Measurements from ENCODE around the gene GCNT2. TPM values are rescaled to one million over a fixed set of nuclear protein-coding genes. Genes with fewer than 3 reads are reported as not detected.
"Not testable (repeated sequence)": the region's sequence is repeated elsewhere in the genome, so short reads cannot be mapped to it uniquely, and the experiment has no call there.

The GCNT2 gene
- total RNA-seq, 1 experiment from 2014 or later: 0.63 TPM

DNA sequence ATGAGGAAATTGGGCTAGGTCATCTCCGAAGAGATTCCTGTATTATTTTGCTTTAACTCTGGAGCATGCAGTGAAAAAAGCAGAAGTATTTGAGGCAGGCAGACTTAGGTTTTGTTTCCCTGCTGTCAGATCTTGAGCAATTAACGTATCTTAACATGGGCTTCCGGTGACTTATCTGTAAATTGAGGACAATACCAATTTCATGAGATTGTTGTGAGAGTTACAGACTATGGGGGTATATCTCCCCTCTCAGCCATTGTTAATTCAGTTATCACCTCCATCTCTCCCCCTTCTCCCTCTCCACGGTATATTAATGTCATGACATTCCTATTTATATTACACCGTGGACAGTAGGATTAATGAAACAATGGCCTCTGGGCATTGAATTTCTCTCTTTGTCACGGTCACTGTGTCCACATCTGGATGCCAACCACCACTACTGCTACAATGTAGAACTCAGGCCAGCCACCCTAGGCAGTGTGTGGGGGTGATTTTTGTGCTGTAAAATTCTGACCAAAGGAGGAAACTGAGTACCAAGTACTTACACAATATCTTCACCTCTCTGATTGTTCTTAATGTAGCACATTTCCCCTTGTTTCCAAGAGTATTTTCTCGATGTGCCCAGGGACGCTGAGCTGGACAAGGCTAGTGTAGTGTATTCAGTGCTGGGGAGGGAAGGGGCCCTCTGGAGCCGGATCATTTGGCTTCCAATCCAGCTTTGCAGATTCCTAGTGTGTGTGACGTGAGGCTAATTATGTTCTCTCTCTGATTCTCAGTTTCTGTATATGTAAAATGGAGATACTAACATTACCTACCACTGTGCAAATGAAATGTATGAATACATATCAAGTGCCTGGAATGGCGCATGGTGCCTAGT, 77.2 kb downstream of the GCNT2 start:
- Mint-ChIP-seq H3K9me3 (ENCODE audit: unreplicated experiment) (no peaks in the 10 kb centered on the region), H3K4me3 (ENCODE audit: unreplicated experiment) (no peak overlapping the region), H3K36me3 (ENCODE audit: insufficient read depth, unreplicated experiment) (no peaks in the 10 kb centered on the region), H3K27ac (ENCODE audit: low read depth, unreplicated experiment) (no peak overlapping the region), H3K27me3 (ENCODE audit: insufficient read depth, unreplicated experiment) (no peaks in the 10 kb centered on the region), H3K4me1 (ENCODE audit: insufficient read depth, unreplicated experiment) (no peaks in the 10 kb centered on the region)
- intact Hi-C loops (cut with micrococcal nuclease): no loop called here
- POLR2A ChIA-PET: no interaction called here
- no peak for DNase-seq (ENCODE audit: unreplicated experiment)
- no TSS peak for BruUV-seq (replicated peaks)
- TF ChIP-seq, protein P1, sequence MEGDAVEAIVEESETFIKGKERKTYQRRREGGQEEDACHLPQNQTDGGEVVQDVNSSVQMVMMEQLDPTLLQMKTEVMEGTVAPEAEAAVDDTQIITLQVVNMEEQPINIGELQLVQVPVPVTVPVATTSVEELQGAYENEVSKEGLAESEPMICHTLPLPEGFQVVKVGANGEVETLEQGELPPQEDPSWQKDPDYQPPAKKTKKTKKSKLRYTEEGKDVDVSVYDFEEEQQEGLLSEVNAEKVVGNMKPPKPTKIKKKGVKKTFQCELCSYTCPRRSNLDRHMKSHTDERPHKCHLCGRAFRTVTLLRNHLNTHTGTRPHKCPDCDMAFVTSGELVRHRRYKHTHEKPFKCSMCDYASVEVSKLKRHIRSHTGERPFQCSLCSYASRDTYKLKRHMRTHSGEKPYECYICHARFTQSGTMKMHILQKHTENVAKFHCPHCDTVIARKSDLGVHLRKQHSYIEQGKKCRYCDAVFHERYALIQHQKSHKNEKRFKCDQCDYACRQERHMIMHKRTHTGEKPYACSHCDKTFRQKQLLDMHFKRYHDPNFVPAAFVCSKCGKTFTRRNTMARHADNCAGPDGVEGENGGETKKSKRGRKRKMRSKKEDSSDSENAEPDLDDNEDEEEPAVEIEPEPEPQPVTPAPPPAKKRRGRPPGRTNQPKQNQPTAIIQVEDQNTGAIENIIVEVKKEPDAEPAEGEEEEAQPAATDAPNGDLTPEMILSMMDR (IDR thresholded peaks at IDR 0.05; ENCODE audit: unreplicated experiment): no peak
- CTCF ChIA-PET: interaction anchor here (0.7 kb wide), 1 partner anchor 46 kb away, joined by 3 read pairs; no protein-coding TSS in a partner anchor

DNA sequence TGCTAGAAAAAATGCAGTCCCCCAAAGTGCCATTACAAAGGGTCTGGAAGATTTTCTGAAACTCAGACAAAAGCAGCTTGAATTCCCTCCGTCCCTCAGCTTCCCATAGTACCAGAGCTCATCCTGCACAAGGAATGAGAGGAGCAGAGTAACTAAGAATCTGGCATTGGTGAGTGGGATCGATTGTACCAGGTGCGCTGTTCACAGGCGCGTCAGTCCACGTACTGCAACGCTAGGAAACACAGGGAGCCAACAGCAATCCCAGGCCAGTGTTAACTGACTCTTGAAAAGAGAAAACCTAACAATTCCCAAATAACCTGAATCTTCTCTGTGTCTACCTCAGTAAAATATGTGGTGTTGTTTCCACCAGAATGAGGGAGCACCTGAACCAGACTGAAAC, 77.9 kb downstream of the GCNT2 start:
- no peaks in the 10 kb centered on the region for H3K27me3 Mint-ChIP-seq (ENCODE audit: insufficient read depth, unreplicated experiment)
- no peaks in the 10 kb centered on the region for H3K36me3 Mint-ChIP-seq (ENCODE audit: insufficient read depth, unreplicated experiment)
- CTCF ChIA-PET: interaction anchor here (0.7 kb wide), 1 partner anchor 46 kb away, joined by 3 read pairs; no protein-coding TSS in a partner anchor
- POLR2A ChIA-PET: no interaction called here
- no peaks in the 10 kb centered on the region for H3K4me1 Mint-ChIP-seq (ENCODE audit: insufficient read depth, unreplicated experiment)
- TF ChIP-seq, protein P1 (IDR thresholded peaks at IDR 0.05; ENCODE audit: unreplicated experiment): no peak
- BruUV-seq (replicated peaks): no TSS peak
- intact Hi-C loops (cut with micrococcal nuclease): no loop called here
- H3K27ac Mint-ChIP-seq (ENCODE audit: low read depth, unreplicated experiment): no peak overlapping the region
- no peak overlapping the region for H3K4me3 Mint-ChIP-seq (ENCODE audit: unreplicated experiment)
- DNase-seq (ENCODE audit: unreplicated experiment): no peak
- H3K9me3 Mint-ChIP-seq (ENCODE audit: unreplicated experiment): no peaks in the 10 kb centered on the region

DNA sequence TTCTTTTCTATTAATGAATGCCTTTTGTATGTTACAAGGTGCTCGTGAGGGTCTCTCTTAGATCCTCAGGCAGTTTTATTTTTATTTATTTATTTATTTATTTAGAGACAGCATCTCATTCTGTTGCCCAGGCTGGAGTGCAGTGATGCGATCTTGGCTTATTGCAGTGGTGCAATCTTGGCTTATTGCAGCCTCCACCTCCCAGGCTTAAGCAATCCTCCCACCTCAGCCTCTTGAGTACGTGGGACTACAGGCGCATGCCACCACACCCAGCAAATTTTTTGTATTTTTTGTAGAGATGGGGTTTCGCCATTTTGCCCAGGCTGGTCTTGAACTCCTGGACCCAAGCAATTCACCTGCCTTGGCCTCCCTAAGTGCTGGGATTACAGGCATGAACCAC, 79.5 kb downstream of the GCNT2 start:
- BruUV-seq (replicated peaks); intact Hi-C loops (cut with micrococcal nuclease); H3K27me3 Mint-ChIP-seq (ENCODE audit: insufficient read depth, unreplicated experiment); DNase-seq (ENCODE audit: unreplicated experiment); CTCF ChIA-PET; H3K4me3 Mint-ChIP-seq (ENCODE audit: unreplicated experiment); POLR2A ChIA-PET; H3K27ac Mint-ChIP-seq (ENCODE audit: low read depth, unreplicated experiment); H3K36me3 Mint-ChIP-seq (ENCODE audit: insufficient read depth, unreplicated experiment); H3K4me1 Mint-ChIP-seq (ENCODE audit: insufficient read depth, unreplicated experiment); H3K9me3 Mint-ChIP-seq (ENCODE audit: unreplicated experiment): not testable (repeated sequence)

DNA sequence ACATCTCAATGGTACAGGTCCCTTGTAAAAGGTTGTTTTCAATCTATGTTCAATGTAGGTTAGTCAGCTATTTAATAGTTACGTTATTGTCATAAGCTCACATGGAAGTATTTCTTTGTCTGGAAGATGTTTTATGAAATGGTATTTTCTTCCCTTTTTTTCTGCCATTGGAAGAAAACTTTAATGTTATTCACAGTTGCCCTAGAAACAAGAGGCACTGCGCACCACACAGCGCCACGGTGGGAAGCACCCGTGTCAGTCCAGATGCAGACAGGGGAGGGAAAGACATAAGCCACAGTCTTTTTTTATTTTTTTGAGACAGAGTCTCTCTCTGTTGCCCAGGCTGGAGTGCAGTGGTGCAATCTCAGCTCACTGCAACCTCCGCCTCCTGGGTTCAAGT, 82.1 kb downstream of the GCNT2 start:
- H3K27ac Mint-ChIP-seq (ENCODE audit: low read depth, unreplicated experiment): no peak overlapping the region
- no peaks in the 10 kb centered on the region for H3K9me3 Mint-ChIP-seq (ENCODE audit: unreplicated experiment)
- H3K4me1 Mint-ChIP-seq (ENCODE audit: insufficient read depth, unreplicated experiment): no peaks in the 10 kb centered on the region
- TF ChIP-seq, protein P1 (IDR thresholded peaks at IDR 0.05; ENCODE audit: unreplicated experiment): no peak
- ChIA-PET CTCF (interaction anchor here (0.6 to 1.0 kb wide), 2 partner anchors 78 to 96 kb away, joined by 3 to 4 read pairs; no protein-coding TSS in a partner anchor), POLR2A (no interaction called here)
- H3K4me3 Mint-ChIP-seq (ENCODE audit: unreplicated experiment): no peak overlapping the region
- BruUV-seq (replicated peaks): no TSS peak
- no peaks in the 10 kb centered on the region for H3K36me3 Mint-ChIP-seq (ENCODE audit: insufficient read depth, unreplicated experiment)
- intact Hi-C loops (cut with micrococcal nuclease): no loop called here
- DNase-seq (ENCODE audit: unreplicated experiment): no peak
- H3K27me3 Mint-ChIP-seq (ENCODE audit: insufficient read depth, unreplicated experiment): no peaks in the 10 kb centered on the region

Data from MCF 10A (cell line).